ENCODE data around the gene HS3ST5.

DNA sequence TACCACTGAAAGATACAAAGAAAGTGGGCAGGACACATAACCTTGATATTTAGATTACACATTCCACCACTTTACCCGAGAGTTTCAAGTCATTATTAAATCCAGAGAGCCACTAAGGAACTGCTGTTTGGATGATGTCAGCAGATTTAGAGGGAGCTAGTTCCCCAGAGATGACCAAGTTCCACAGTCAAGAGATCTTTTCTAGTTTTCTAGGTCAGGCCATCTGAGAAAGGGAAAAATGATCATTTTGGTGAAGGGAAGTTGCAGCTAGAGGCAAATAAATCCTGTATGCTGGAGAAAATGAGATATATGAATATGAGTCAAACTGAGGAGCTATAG, 147.8 kb downstream of the HS3ST5 start:
- TF ChIP-seq, protein P1, sequence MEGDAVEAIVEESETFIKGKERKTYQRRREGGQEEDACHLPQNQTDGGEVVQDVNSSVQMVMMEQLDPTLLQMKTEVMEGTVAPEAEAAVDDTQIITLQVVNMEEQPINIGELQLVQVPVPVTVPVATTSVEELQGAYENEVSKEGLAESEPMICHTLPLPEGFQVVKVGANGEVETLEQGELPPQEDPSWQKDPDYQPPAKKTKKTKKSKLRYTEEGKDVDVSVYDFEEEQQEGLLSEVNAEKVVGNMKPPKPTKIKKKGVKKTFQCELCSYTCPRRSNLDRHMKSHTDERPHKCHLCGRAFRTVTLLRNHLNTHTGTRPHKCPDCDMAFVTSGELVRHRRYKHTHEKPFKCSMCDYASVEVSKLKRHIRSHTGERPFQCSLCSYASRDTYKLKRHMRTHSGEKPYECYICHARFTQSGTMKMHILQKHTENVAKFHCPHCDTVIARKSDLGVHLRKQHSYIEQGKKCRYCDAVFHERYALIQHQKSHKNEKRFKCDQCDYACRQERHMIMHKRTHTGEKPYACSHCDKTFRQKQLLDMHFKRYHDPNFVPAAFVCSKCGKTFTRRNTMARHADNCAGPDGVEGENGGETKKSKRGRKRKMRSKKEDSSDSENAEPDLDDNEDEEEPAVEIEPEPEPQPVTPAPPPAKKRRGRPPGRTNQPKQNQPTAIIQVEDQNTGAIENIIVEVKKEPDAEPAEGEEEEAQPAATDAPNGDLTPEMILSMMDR (IDR thresholded peaks at IDR 0.05), result no peak
- TF ChIP-seq POLR2AphosphoS5 (IDR thresholded peaks at IDR 0.05) (no peak), EP300 (IDR thresholded peaks at IDR 0.05) (no peak), POLR2A (IDR thresholded peaks at IDR 0.05) (no peak)

All from stomach (tissue), 4 donors.